ENCODE data around the gene MUC12. TPM values are rescaled to one million over a fixed set of nuclear protein-coding genes. Genes with fewer than 3 reads are reported as not detected.

Gene MUC12
- total RNA-seq, 2 donors from 2014 or later, result not detected

- no peaks in the 10 kb centered on the region for H3K9me3 ChIP-seq
- H3K36me3 ChIP-seq, result no peaks in the 10 kb centered on the region
- H3K27me3 ChIP-seq (replicated peaks; ENCODE audit: insufficient read depth), result no peaks in the 10 kb centered on the region
- peaks cover 5 to 13% of the 10 kb centered on the region in 2 donors for H3K4me1 ChIP-seq (ENCODE audit: control insufficient read depth in 1 of 2, low read depth in 2 of 2)
- no peak for ATAC-seq (ENCODE audit: insufficient number of reproducible peaks, low FRiP score, low read depth)
- no peak overlapping the region for H3K27ac ChIP-seq
- no peak for DNase-seq (ENCODE audit: low spot score)
- no peak for TF ChIP-seq CTCF (IDR thresholded peaks at IDR 0.05)
- no peak overlapping the region for H3K4me3 ChIP-seq
Observed at GRCh38 chr7:101018271-101019167, 49.2 kb downstream of the MUC12 start.

GRCh38 chr7:101020444-101020843 is 51.1 kb downstream of the MUC12 start:
- ATAC-seq (ENCODE audit: insufficient number of reproducible peaks, low FRiP score, low read depth), result no peak

GRCh38 chr7:101021703-101022102 is 52.3 kb downstream of the MUC12 start:
- DNase-seq (ENCODE audit: low spot score), result no peak
- H3K27ac ChIP-seq, result no peak overlapping the region
- ATAC-seq (ENCODE audit: insufficient number of reproducible peaks, low FRiP score, low read depth), result no peak
- no peak for TF ChIP-seq CTCF (IDR thresholded peaks at IDR 0.05)
- H3K4me1 ChIP-seq (ENCODE audit: control insufficient read depth in 1 of 2, low read depth in 2 of 2), result peaks cover 5 to 8% of the 10 kb centered on the region in 2 donors
- no peaks in the 10 kb centered on the region for H3K9me3 ChIP-seq
- H3K27me3 ChIP-seq (replicated peaks; ENCODE audit: insufficient read depth), result no peaks in the 10 kb centered on the region
- no peaks in the 10 kb centered on the region for H3K36me3 ChIP-seq
- H3K4me3 ChIP-seq, result no peak overlapping the region

More at GRCh38 chr7:101020444-101020843, 51.1 kb downstream of the MUC12 start:
- Histone ChIP-seq H3K36me3 (no peaks in the 10 kb centered on the region), H3K4me1 (ENCODE audit: control insufficient read depth in 1 of 2, low read depth in 2 of 2) (peaks cover 5 to 13% of the 10 kb centered on the region in 2 donors), H3K4me3 (no peak overlapping the region), H3K27ac (no peak overlapping the region), H3K9me3 (no peaks in the 10 kb centered on the region), H3K27me3 (replicated peaks; ENCODE audit: insufficient read depth) (no peaks in the 10 kb centered on the region)
- TF ChIP-seq CTCF (IDR thresholded peaks at IDR 0.05), result no peak
- DNase-seq (ENCODE audit: low spot score), result no peak

- Histone ChIP-seq H3K27ac (no peak overlapping the region), H3K4me3 (no peak overlapping the region), H3K27me3 (replicated peaks; ENCODE audit: insufficient read depth) (no peaks in the 10 kb centered on the region), H3K9me3 (no peaks in the 10 kb centered on the region), H3K36me3 (no peaks in the 10 kb centered on the region), H3K4me1 (ENCODE audit: control insufficient read depth in 1 of 2, low read depth in 2 of 2) (no peaks in the 10 kb centered on the region)
- no peak for ATAC-seq (ENCODE audit: insufficient number of reproducible peaks, low FRiP score, low read depth)
- DNase-seq (ENCODE audit: low spot score), result no peak
- TF ChIP-seq CTCF (IDR thresholded peaks at IDR 0.05), result no peak
Observed at GRCh38 chr7:101023839-101024238, 54.5 kb downstream of the MUC12 start.

- H3K27ac ChIP-seq, result no peak overlapping the region
Observed at GRCh38 chr7:101031082-101031481, 61.7 kb downstream of the MUC12 start.

More at GRCh38 chr7:101031082-101031481, 61.7 kb downstream of the MUC12 start:
- H3K4me1 ChIP-seq (ENCODE audit: control insufficient read depth in 1 of 2, low read depth in 2 of 2), result no peaks in the 10 kb centered on the region
- H3K9me3 ChIP-seq, result no peaks in the 10 kb centered on the region
- TF ChIP-seq CTCF (IDR thresholded peaks at IDR 0.05), result no peak
- no peak overlapping the region for H3K4me3 ChIP-seq
- no peaks in the 10 kb centered on the region for H3K36me3 ChIP-seq
- no peak for ATAC-seq (ENCODE audit: insufficient number of reproducible peaks, low FRiP score, low read depth)
- no peak for DNase-seq (ENCODE audit: low spot score)
- H3K27me3 ChIP-seq (replicated peaks; ENCODE audit: insufficient read depth), result no peaks in the 10 kb centered on the region
